HG02870 (cell line): ENCODE data around the gene HYLS1.

ENCODE experiments used
- ATAC-seq: cut with Tn5 transposase; IDR thresholded peaks from one replicate; pipeline ENCODE4 v1.9.1; 2021; ENCODE audit warnings: mild to moderate bottlenecking, moderate library complexity; ENCODE audit not compliant: unreplicated experiment

The HYLS1 gene

DNA sequence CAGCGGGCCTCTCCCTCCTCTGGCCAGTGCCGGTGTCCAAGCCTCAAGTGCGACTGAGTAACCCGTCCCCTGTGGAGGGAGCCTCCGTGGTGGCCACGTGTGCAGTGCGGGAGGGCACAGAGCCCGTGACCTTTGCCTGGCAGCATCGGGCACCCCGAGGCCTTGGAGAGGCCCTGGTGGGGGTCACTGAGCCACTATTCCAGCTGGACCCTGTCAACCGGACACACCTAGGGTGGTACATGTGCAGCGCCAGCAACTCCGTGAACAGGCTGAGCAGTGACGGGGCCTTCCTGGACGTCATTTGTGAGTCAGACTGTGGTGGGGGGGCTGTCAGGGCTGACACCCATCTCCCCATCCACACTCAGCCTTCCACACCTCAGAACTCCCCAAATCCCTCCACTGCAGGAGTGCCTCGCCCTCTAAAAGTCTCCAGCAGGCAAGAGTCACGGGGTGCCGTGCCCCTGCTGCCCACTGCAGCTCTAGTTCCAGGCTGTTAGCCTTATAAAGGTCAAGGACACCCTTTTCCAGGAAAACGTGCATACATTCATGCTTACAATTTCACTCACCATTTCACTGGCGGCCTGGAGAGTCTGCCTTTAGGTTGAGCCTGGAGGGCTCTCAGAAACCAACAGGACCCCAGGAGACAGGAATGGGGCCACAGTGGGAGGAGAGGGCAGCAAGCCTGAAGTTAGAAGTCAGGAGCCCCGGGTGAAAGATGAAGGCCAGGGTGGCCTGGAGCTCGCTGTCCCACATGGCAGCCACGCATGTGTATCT, 61.0 kb downstream of the HYLS1 start:
- no peak for ATAC-seq

DNA sequence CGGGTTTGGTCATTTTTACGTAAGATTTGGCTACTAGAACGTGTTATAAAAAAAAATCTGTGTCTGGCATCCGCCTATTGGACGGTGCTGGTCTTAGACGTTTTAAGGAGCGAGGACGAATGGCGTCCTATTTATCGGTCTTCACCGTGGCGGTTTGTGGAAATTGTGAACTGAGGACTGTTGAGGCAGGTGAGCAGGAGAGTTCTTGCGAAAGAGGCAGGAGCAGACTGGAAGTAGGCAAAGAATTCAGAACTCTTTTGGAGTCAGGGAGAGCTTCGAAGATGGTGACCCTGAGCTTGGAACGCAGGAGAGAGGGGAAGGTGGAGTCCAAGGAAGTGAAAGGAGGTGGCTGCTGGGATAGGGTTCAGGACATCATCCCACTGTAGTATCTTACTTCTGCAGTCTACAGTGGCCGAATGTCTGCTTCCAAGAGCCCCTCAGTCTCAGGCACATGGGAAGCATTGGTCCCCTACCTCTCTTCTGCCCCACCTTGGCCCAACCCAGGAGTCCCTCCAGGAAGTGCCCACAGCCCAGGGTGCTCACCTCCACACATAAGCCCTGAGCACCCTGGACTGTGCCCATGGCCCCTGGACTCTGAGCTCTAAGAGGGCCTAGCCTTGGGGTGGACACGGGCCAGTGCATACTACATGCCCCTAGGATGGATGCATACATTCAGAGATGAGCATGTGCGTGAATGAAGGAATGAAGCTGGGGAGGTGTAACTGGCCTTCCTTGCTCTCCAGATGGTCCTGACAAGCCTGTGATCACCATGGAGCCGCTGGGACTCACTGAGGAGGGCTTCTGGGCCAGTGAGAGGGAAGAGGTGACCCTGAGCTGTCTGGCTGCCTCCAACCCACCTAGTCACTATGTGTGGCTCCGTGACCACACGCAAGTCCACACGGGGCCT, 62.1 kb downstream of the HYLS1 start:
- no peak for ATAC-seq

- ATAC-seq, result no peak
Measured at GRCh38 chr11:125950178-125950490, 62.7 kb downstream of the HYLS1 start.
